ENCODE measurements around the gene MTHFS.

The MTHFS gene

DNA sequence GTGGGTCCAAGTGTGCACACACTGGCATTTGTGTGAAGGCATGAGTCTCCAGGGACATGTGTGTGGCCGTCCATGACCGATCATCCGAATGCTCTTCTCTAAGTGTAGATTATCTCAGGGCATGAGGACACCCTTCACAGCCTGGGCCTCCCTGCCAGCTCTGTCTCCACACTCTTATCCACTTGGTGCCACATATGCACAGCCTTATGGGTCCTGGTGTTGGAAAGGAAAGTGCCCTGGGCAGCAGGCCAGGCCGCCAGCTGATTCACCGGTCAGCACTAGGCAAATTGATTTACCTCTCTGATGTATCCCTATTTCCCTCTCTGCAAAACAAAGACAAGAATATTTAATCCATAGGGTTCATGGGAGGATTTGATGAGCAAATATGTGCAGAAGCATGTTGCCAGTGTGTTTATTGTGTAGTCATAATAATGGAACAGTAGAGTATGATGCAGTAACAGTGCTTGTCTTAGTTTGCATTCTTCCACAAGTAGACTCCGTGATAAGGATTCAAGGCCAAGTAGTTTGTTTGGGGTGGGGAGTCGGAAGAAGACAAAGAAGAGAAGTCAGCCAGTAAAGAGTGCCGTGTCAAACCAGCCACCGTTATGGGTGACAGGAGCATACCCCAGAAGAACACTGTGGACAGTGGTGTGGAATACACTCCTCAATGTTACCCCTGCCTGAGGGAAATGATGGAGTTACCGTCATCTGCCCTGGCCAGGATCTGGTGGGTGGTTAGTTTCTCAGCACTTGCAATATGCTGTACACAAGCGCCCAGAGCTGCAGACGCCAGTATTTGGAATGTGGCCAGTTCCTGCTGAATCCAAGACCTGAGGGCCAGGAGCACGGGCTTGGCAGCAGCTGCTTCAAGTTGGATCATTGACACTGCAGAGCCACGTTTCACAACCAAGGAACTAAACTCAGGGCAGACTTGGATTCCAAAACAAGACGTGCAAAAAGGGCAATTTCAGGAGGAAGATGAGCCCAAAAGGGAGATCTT lies 85.1 kb downstream of the MTHFS start:
- no peak for DNase-seq

GRCh38 chr15:79804838-79805237 lies 92.0 kb downstream of the MTHFS start:
- no peak for DNase-seq

DNA sequence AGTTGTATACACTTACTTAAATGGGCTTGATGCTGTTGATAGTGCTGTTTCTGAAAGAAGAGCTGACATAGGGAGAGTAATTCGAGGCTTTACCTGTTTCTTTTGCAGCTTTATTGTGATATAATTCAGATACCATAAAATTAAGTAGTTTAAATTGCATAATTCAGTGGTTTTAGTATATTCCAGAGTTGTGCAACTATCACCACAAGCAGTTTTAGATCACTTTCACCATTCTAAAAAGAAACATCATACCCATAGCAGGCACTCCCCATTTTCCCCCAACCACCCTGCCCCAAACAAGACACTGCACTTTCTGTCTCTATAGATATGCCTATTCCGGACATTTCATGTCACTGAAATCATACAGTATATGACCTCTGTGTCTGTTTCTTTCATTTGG lies 98.5 kb downstream of the MTHFS start:
- DNase-seq, result no peak
